SU-DHL-6 (cell line): Measurements from ENCODE around the gene HIPK2.

Source experiments
- CTCF ChIP-seq: fragments of 200-600 bp; sonication (generic); IDR thresholded peaks from one replicate; pipeline ENCODE4 v1.5.1; 2017; ENCODE audit warnings: antibody characterized with exemption, mild to moderate bottlenecking, low read length, moderate library complexity; ENCODE audit not compliant: insufficient read depth, poor library complexity, severe bottlenecking
- EZH2phosphoT487 ChIP-seq: fragments of 200-600 bp; sonication (generic), shearing (Covaris generic); conservative IDR thresholded peaks from 2 replicates; pipeline ENCODE4 v1.6.1; 2018; ENCODE audit warnings: mild to moderate bottlenecking, antibody characterized with exemption, low read length, moderate library complexity, mixed read lengths

- TF ChIP-seq EZH2phosphoT487 (no peak), CTCF (no peak)
Observed at GRCh38 chr7:139660317-139661042, 117.3 kb downstream of the HIPK2 start.
